ENCODE data around the gene MESP1.

Gene MESP1

DNA sequence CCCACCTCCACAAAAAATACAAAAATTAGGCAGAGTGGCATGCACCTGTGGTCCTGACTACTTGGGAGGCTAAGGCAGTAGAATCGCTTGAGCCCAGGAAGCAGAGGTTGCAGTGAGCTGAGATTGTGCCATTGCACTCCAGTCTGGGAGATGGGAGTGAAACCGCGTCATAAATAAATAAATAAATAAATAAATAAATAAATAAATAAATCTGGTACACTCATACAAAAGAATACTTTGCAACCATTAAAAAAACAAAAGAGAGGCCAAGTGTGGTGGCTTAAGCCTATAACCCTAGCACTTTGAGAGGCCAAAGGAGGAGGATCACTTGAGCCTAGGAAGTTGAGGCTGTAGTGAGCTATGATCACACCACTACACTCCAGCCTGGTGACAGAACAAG lies 28.0 kb downstream of the MESP1 start:
- Histone ChIP-seq H3K36me3 (ENCODE audit: insufficient read depth, low read length) (no peaks in the 10 kb centered on the region), H3F3A (ENCODE audit: low read depth) (no peaks in the 10 kb centered on the region), H3K27me3 (ENCODE audit: insufficient read depth, low read length, poor library complexity, severe bottlenecking) (no peaks in the 10 kb centered on the region), H3K4me2 (ENCODE audit: low read depth, low read length, poor library complexity, severe bottlenecking) (no peak overlapping the region), H3K4me1 (ENCODE audit: insufficient read depth, low read length, poor library complexity, severe bottlenecking) (no peaks in the 10 kb centered on the region), H3K9ac (ENCODE audit: low read depth, low read length, poor library complexity, severe bottlenecking) (no peak overlapping the region), H3K79me2 (ENCODE audit: insufficient read depth, low read length) (no peaks in the 10 kb centered on the region), H2AFZ (ENCODE audit: low read length) (no peak overlapping the region), H3K9me3 (ENCODE audit: insufficient read depth, low read depth, low read length) (no peaks in the 10 kb centered on the region), H3K4me3 (ENCODE audit: low read length, poor library complexity, severe bottlenecking) (no peak overlapping the region), H4K20me1 (ENCODE audit: insufficient read depth, low read length, poor library complexity, severe bottlenecking) (no peaks in the 10 kb centered on the region), H3K9me2 (replicated peaks; ENCODE audit: low read depth, low read length) (no peaks in the 10 kb centered on the region)
- no peak for TF ChIP-seq EZH2phosphoT487 (IDR thresholded peaks at IDR 0.05; ENCODE audit: borderline replicate concordance)
- TF ChIP-seq, protein P1, sequence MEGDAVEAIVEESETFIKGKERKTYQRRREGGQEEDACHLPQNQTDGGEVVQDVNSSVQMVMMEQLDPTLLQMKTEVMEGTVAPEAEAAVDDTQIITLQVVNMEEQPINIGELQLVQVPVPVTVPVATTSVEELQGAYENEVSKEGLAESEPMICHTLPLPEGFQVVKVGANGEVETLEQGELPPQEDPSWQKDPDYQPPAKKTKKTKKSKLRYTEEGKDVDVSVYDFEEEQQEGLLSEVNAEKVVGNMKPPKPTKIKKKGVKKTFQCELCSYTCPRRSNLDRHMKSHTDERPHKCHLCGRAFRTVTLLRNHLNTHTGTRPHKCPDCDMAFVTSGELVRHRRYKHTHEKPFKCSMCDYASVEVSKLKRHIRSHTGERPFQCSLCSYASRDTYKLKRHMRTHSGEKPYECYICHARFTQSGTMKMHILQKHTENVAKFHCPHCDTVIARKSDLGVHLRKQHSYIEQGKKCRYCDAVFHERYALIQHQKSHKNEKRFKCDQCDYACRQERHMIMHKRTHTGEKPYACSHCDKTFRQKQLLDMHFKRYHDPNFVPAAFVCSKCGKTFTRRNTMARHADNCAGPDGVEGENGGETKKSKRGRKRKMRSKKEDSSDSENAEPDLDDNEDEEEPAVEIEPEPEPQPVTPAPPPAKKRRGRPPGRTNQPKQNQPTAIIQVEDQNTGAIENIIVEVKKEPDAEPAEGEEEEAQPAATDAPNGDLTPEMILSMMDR (conservative IDR thresholded peaks at IDR 0.05; ENCODE audit: low read length), result no peak

DNA sequence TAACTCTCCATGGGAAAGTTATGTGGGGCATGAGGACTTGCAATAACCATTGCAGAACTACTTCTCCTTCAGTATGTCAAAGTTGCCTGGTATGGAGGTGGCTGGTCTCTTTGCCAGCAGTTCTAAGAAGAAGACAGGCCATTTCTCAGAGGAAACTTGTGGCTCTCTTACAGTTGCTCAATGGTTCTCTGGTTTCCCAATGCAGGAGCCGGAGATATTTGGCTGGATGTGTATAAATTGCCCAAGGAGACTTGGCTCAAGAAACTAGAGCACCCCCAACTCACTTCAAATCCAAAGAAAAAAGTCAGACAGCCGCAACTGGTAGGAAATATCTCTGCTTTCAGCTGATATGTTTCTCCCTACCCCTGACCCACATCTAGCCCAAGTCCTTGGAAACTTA lies 36.3 kb downstream of the MESP1 start:
- TF ChIP-seq, protein P1 (conservative IDR thresholded peaks at IDR 0.05; ENCODE audit: low read length), result no peak
- no peak for TF ChIP-seq EZH2phosphoT487 (IDR thresholded peaks at IDR 0.05; ENCODE audit: borderline replicate concordance)
- H3K79me2 ChIP-seq (ENCODE audit: insufficient read depth, low read length), result no peaks in the 10 kb centered on the region
- no peak overlapping the region for H2AFZ ChIP-seq (ENCODE audit: low read length)
- no peak overlapping the region for H3K9ac ChIP-seq (ENCODE audit: low read depth, low read length, poor library complexity, severe bottlenecking)
- H3K9me3 ChIP-seq (ENCODE audit: insufficient read depth, low read depth, low read length), result no peaks in the 10 kb centered on the region
- no peaks in the 10 kb centered on the region for H3F3A ChIP-seq (ENCODE audit: low read depth)
- H4K20me1 ChIP-seq (ENCODE audit: insufficient read depth, low read length, poor library complexity, severe bottlenecking), result no peaks in the 10 kb centered on the region
- H3K4me2 ChIP-seq (ENCODE audit: low read depth, low read length, poor library complexity, severe bottlenecking), result no peak overlapping the region
- H3K36me3 ChIP-seq (ENCODE audit: insufficient read depth, low read length), result no peaks in the 10 kb centered on the region
- H3K4me3 ChIP-seq (ENCODE audit: low read length, poor library complexity, severe bottlenecking), result no peak overlapping the region
- no peaks in the 10 kb centered on the region for H3K4me1 ChIP-seq (ENCODE audit: insufficient read depth, low read length, poor library complexity, severe bottlenecking)
- no peaks in the 10 kb centered on the region for H3K9me2 ChIP-seq (replicated peaks; ENCODE audit: low read depth, low read length)
- no peaks in the 10 kb centered on the region for H3K27me3 ChIP-seq (ENCODE audit: insufficient read depth, low read length, poor library complexity, severe bottlenecking)

DNA sequence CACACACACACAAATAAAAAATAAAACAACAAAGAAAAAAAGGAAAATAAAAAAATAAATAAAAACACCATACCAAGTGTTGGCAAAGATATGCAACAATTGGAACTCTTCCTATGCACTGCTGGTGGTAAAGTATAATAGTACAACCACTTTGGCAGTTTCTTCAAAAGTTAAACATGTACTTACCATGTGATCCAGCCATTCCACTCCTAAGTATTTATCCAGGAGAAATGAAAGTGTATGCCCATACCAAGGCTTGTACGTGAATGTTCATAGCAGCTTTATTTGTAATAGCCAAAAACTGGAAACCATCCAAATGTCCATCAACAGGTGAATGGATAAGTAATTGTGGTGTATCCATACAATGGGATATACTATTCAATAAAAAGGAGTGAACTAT lies 43.5 kb downstream of the MESP1 start:
- Histone ChIP-seq H3K9me2 (replicated peaks; ENCODE audit: low read depth, low read length) (no peaks in the 10 kb centered on the region), H3F3A (ENCODE audit: low read depth) (no peaks in the 10 kb centered on the region), H3K4me2 (ENCODE audit: low read depth, low read length, poor library complexity, severe bottlenecking) (no peak overlapping the region), H3K9ac (ENCODE audit: low read depth, low read length, poor library complexity, severe bottlenecking) (no peak overlapping the region), H2AFZ (ENCODE audit: low read length) (no peak overlapping the region), H4K20me1 (ENCODE audit: insufficient read depth, low read length, poor library complexity, severe bottlenecking) (no peaks in the 10 kb centered on the region), H3K36me3 (ENCODE audit: insufficient read depth, low read length) (no peaks in the 10 kb centered on the region), H3K9me3 (ENCODE audit: insufficient read depth, low read depth, low read length) (no peaks in the 10 kb centered on the region), H3K79me2 (ENCODE audit: insufficient read depth, low read length) (no peaks in the 10 kb centered on the region), H3K4me1 (ENCODE audit: insufficient read depth, low read length, poor library complexity, severe bottlenecking) (no peaks in the 10 kb centered on the region), H3K4me3 (ENCODE audit: low read length, poor library complexity, severe bottlenecking) (no peak overlapping the region), H3K27me3 (ENCODE audit: insufficient read depth, low read length, poor library complexity, severe bottlenecking) (no peaks in the 10 kb centered on the region)
- no peak for TF ChIP-seq EZH2phosphoT487 (IDR thresholded peaks at IDR 0.05; ENCODE audit: borderline replicate concordance)
- TF ChIP-seq, protein P1 (conservative IDR thresholded peaks at IDR 0.05; ENCODE audit: low read length), result no peak
